ENCODE measurements around the gene SPAG9. TPM values are rescaled to one million over a fixed set of nuclear protein-coding genes. Genes with fewer than 3 reads are reported as not detected.
"Not testable (repeated sequence)": the region's sequence is repeated elsewhere in the genome, so short reads cannot be mapped to it uniquely, and the experiment has no call there.

SPAG9 gene
- total RNA-seq, 1 donor from 2014 or later, result 57.8 TPM

GRCh38 chr17:50949128-50949988 is 171.3 kb downstream of the SPAG9 start:
- intact Hi-C loops (cut with DNase I), result loop anchor here (2.0 kb wide), 2 partner anchors 85 to 97 kb away; no protein-coding TSS in a partner anchor
- peak; percentile 66 for DNase-seq (ENCODE audit: low spot score)

GRCh38 chr17:50948711-50949110 is 172.0 kb downstream of the SPAG9 start:
- intact Hi-C loops (cut with DNase I), result loop anchor here (2.0 kb wide), 2 partner anchors 84 to 96 kb away; no protein-coding TSS in a partner anchor
- DNase-seq (ENCODE audit: low spot score), result peak; percentile 62

GRCh38 chr17:50947782-50948543 is 172.7 kb downstream of the SPAG9 start:
- peak; percentile 76 for DNase-seq (ENCODE audit: low spot score)
- intact Hi-C loops (cut with DNase I), result loop anchor here (2.0 kb wide), 2 partner anchors 83 to 95 kb away; no protein-coding TSS in a partner anchor

- peak; percentile 26 for DNase-seq (ENCODE audit: low spot score)
- intact Hi-C loops (cut with DNase I), result no loop called here
Observed at GRCh38 chr17:50946891-50947781, 173.5 kb downstream of the SPAG9 start.

GRCh38 chr17:50946223-50946890 is 174.3 kb downstream of the SPAG9 start:
- intact Hi-C loops (cut with DNase I), result no loop called here
- peak; percentile 60 for DNase-seq (ENCODE audit: low spot score)

- intact Hi-C loops (cut with DNase I), result no loop called here
- DNase-seq (ENCODE audit: low spot score), result peak; percentile 47
Observed at GRCh38 chr17:50945779-50946222, 174.9 kb downstream of the SPAG9 start.

GRCh38 chr17:50944902-50945720 is 175.6 kb downstream of the SPAG9 start:
- intact Hi-C loops (cut with DNase I), result no loop called here
- no peak for DNase-seq (ENCODE audit: low spot score)

- DNase-seq (ENCODE audit: low spot score), result peak; percentile 90
- intact Hi-C loops (cut with DNase I), result no loop called here
Observed at GRCh38 chr17:50944054-50944901, 176.4 kb downstream of the SPAG9 start.

- intact Hi-C loops (cut with DNase I), result no loop called here
- peak; percentile 56 for DNase-seq (ENCODE audit: low spot score)
Observed at GRCh38 chr17:50943575-50943933, 177.1 kb downstream of the SPAG9 start.

GRCh38 chr17:50941676-50942048 is 179.0 kb downstream of the SPAG9 start:
- DNase-seq (ENCODE audit: low spot score); intact Hi-C loops (cut with DNase I): not testable (repeated sequence)

GRCh38 chr17:50939795-50940684 is 180.6 kb downstream of the SPAG9 start:
- intact Hi-C loops (cut with DNase I), result no loop called here
- DNase-seq (ENCODE audit: low spot score), result peak; percentile 59

- DNase-seq (ENCODE audit: low spot score), result no peak
- intact Hi-C loops (cut with DNase I), result no loop called here
Observed at GRCh38 chr17:50939542-50939794, 181.2 kb downstream of the SPAG9 start.

GRCh38 chr17:50938821-50939541 is 181.7 kb downstream of the SPAG9 start:
- DNase-seq (ENCODE audit: low spot score), result no peak
- intact Hi-C loops (cut with DNase I), result no loop called here

- DNase-seq (ENCODE audit: low spot score), result no peak
- intact Hi-C loops (cut with DNase I), result no loop called here
Observed at GRCh38 chr17:50935996-50936266, 184.7 kb downstream of the SPAG9 start.

- intact Hi-C loops (cut with DNase I), result no loop called here
- peak; percentile 84 for DNase-seq (ENCODE audit: low spot score)
Observed at GRCh38 chr17:50935221-50935995, 185.3 kb downstream of the SPAG9 start.
